DND-41 (cell line): ENCODE results near the gene HBG1.

Source experiments
- CTCF ChIP-seq: IDR thresholded peaks from 2 replicates; pipeline ENCODE4 v1.5.1; 2012; ENCODE audit warnings: borderline replicate concordance, low read length, moderate library complexity, mild to moderate bottlenecking; ENCODE audit not compliant: poor library complexity, severe bottlenecking; ENCODE audit errors: extremely low read depth
- EZH2 ChIP-seq: IDR thresholded peaks from 3 replicates; pipeline ENCODE4 v1.6.1; 2012; ENCODE audit warnings: borderline replicate concordance, low read depth, mild to moderate bottlenecking, moderate library complexity, low read length, inconsistent platforms; ENCODE audit not compliant: severe bottlenecking

DNA sequence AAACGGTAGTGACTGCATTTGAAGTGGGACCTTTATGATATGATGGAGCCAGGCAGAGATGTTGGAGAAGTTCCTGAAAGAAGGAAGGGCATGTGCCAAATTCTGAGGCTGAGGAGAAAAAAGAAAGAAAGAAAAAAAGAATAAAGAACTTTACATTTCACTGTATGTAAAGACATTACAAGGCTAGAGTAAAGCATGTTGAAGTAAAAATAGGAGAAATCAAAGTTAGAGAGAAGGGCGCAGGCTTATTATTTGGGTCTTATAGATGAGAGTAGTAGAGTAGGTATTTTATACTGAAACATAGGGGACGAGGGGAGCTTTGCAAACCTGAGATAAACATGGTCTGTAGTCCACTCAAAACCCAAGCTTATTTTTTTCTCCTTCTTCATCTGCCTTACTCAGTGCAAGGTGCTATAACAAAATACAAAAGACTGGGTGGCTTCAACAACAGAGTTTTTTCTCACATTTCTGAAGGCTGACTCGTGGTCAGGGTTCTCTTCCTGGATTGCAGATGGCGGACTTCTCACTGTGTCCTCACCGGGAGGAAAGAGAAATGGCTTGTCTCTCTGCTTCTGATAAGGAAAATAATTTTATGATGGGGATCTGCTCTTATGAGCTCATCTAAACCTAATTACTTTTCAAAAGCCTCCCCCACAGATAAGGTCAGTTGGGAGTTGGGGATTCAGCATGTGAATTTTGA lies 2.7 kb downstream of the HBG1 start:
- TF ChIP-seq CTCF (no peak), EZH2 (no peak)
